Measurements from ENCODE around the gene RASEF. TPM values are rescaled to one million over a fixed set of nuclear protein-coding genes. Genes with fewer than 3 reads are reported as not detected.

The RASEF gene
- total and polyA plus RNA-seq, 2 of the 13 experiments (the other 11 are each of a cell fraction or from before 2014, with no cell fraction given): 0.07 TPM; not detected in 1

DNA sequence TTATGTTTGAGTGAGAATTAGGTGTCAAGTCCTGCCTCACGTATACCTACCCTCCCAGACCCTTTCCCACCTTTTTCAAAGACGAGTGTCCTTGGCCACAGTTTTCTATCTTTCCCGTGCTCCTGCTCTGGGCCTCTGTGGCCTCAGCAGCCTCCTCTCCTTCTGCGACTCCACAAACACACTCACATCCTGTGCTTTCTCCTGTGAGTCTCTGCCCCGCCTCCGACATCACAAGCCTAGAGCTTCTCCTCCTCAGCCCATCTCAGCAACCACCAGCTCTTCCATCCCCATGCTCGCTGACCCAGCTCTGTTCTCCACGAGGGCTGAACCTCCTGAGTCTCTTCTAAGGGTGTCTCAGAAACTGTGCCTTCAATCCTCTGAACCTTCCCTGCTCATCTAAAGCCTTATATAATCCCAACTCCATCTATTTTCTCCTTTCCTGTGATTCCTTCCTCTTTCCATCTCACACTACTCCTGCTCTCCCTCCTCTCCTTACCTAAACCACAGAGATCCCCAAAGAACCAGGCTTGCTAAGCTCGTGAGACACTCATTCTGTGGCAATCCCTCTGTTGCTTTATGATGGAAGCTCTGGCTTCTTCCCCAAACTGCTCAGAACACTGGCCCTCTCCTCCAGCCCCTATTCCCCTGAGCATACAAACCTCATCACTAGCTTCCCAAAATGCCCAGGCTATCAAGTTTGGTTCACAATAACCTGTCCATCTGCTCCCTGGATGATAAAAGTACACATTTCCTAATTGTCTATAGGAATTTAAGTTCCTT, 55.2 kb downstream of the RASEF start (continued):
- TF ChIP-seq STAG1 (CRISPR knock-in tag; IDR thresholded peaks at IDR 0.05): no peak

DNA sequence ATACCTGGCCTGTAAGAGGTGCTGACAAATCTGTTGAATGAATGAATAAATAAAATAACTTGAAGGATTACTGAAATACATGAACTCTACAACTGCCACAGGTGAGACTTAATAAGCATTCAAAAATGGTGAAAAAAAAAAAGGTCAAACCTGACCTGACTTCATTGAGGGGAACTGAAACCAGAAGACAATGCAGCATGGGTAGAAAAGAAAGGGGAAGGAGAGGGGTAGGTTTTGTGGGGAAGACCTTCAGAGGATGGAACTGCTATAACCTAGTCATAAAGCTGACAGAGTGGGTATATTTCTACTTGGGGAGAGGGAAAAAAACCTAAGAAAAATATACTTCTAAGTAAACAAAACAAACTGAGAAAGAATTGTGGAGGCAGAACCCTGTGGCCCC, 56.6 kb downstream of the RASEF start:
- H3K27me3 ChIP-seq (ENCODE audit: control insufficient read depth in 1 of 2, insufficient read depth in 2 of 2, low read length in 2 of 2): no peaks in the 10 kb centered on the region
- FAIRE-seq: no peak
- no peak overlapping the region for H3K4me3 ChIP-seq (replicated peaks in 1 of 3; ENCODE audit: insufficient read depth in 1 of 3, low read depth in 2 of 3, low read length in 3 of 3)
- no peak overlapping the region for H2AFZ ChIP-seq (ENCODE audit: low read length)
- H3K4me2 ChIP-seq (ENCODE audit: low read depth, low read length): no peak overlapping the region
- CTCF ChIA-PET (ENCODE audit: low intra/inter-chr PET ratio, low total read pairs): no interaction called here
- H3K9me3 ChIP-seq (ENCODE audit: low read length): no peaks in the 10 kb centered on the region
- H3K36me3 ChIP-seq (replicated peaks in 1 of 2; ENCODE audit: control insufficient read depth in 1 of 2, insufficient read depth in 2 of 2, low read length in 2 of 2): no peaks in the 10 kb centered on the region
- H3K27ac ChIP-seq (ENCODE audit: extremely low read length, insufficient read depth, low read length): no peak overlapping the region
- no TSS peak for BruUV-seq (replicated peaks)
- in situ Hi-C loops (cut with HindIII; ENCODE audit: extremely low pct_ligation_motif_present, low pct_unique_long_range_greater_than_20kb) (no loop called here), intact Hi-C loops (cut with micrococcal nuclease; ENCODE audit: unreplicated experiment) (no loop called here)
- no peaks in the 10 kb centered on the region for H3K79me2 ChIP-seq (ENCODE audit: insufficient read depth, low read length)
- no peaks in the 10 kb centered on the region for H3K4me1 ChIP-seq (ENCODE audit: insufficient read depth, low read length)
- no peaks in the 10 kb centered on the region for H4K20me1 ChIP-seq (ENCODE audit: insufficient read depth, low read length)
- no peak overlapping the region for H3K9ac ChIP-seq (ENCODE audit: insufficient read depth, low read depth, low read length)
- ATAC-seq: no peak
- POLR2A ChIA-PET: no interaction called here
- DNase-seq (ENCODE audit: low spot score): no peak
- TF ChIP-seq, protein P1, sequence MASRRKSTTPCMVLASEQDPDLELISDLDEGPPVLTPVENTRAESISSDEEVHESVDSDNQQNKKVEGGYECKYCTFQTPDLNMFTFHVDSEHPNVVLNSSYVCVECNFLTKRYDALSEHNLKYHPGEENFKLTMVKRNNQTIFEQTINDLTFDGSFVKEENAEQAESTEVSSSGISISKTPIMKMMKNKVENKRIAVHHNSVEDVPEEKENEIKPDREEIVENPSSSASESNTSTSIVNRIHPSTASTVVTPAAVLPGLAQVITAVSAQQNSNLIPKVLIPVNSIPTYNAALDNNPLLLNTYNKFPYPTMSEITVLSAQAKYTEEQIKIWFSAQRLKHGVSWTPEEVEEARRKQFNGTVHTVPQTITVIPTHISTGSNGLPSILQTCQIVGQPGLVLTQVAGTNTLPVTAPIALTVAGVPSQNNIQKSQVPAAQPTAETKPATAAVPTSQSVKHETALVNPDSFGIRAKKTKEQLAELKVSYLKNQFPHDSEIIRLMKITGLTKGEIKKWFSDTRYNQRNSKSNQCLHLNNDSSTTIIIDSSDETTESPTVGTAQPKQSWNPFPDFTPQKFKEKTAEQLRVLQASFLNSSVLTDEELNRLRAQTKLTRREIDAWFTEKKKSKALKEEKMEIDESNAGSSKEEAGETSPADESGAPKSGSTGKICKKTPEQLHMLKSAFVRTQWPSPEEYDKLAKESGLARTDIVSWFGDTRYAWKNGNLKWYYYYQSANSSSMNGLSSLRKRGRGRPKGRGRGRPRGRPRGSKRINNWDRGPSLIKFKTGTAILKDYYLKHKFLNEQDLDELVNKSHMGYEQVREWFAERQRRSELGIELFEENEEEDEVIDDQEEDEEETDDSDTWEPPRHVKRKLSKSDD (CRISPR knock-in tag; IDR thresholded peaks at IDR 0.05; ENCODE audit: low read depth): no peak
- TF ChIP-seq ZNF484 (CRISPR knock-in tag; IDR thresholded peaks at IDR 0.05; ENCODE audit: borderline replicate concordance, low read depth) (no peak), ZNF501 (CRISPR knock-in tag; IDR thresholded peaks at IDR 0.05) (no peak), ZNF761 (CRISPR knock-in tag; conservative IDR thresholded peaks at IDR 0.05) (no peak), SMAD9 (CRISPR knock-in tag; IDR thresholded peaks at IDR 0.05) (no peak), CAMTA2 (CRISPR knock-in tag; IDR thresholded peaks at IDR 0.05; ENCODE audit: borderline replicate concordance) (no peak), PAF1 (CRISPR knock-in tag; IDR thresholded peaks at IDR 0.05) (no peak), ZNF773 (CRISPR knock-in tag; IDR thresholded peaks at IDR 0.05; ENCODE audit: borderline replicate concordance) (no peak), ZNF383 (CRISPR knock-in tag; IDR thresholded peaks at IDR 0.05; ENCODE audit: borderline replicate concordance) (no peak), PRPF4 (IDR thresholded peaks at IDR 0.05; ENCODE audit: low read depth, low read length, poor library complexity, severe bottlenecking) (no peak), ZNF564 (CRISPR knock-in tag; IDR thresholded peaks at IDR 0.05) (no peak), ZNF660 (CRISPR knock-in tag; IDR thresholded peaks at IDR 0.05; ENCODE audit: borderline replicate concordance, low read depth) (no peak)
- TF ChIP-seq, protein P2, sequence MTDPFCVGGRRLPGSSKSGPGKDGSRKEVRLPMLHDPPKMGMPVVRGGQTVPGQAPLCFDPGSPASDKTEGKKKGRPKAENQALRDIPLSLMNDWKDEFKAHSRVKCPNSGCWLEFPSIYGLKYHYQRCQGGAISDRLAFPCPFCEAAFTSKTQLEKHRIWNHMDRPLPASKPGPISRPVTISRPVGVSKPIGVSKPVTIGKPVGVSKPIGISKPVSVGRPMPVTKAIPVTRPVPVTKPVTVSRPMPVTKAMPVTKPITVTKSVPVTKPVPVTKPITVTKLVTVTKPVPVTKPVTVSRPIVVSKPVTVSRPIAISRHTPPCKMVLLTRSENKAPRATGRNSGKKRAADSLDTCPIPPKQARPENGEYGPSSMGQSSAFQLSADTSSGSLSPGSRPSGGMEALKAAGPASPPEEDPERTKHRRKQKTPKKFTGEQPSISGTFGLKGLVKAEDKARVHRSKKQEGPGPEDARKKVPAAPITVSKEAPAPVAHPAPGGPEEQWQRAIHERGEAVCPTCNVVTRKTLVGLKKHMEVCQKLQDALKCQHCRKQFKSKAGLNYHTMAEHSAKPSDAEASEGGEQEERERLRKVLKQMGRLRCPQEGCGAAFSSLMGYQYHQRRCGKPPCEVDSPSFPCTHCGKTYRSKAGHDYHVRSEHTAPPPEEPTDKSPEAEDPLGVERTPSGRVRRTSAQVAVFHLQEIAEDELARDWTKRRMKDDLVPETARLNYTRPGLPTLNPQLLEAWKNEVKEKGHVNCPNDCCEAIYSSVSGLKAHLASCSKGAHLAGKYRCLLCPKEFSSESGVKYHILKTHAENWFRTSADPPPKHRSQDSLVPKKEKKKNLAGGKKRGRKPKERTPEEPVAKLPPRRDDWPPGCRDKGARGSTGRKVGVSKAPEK (CRISPR knock-in tag; IDR thresholded peaks at IDR 0.05; ENCODE audit: borderline replicate concordance): no peak
- TF ChIP-seq, protein P3, sequence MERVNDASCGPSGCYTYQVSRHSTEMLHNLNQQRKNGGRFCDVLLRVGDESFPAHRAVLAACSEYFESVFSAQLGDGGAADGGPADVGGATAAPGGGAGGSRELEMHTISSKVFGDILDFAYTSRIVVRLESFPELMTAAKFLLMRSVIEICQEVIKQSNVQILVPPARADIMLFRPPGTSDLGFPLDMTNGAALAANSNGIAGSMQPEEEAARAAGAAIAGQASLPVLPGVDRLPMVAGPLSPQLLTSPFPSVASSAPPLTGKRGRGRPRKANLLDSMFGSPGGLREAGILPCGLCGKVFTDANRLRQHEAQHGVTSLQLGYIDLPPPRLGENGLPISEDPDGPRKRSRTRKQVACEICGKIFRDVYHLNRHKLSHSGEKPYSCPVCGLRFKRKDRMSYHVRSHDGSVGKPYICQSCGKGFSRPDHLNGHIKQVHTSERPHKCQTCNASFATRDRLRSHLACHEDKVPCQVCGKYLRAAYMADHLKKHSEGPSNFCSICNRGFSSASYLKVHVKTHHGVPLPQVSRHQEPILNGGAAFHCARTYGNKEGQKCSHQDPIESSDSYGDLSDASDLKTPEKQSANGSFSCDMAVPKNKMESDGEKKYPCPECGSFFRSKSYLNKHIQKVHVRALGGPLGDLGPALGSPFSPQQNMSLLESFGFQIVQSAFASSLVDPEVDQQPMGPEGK (CRISPR knock-in tag; IDR thresholded peaks at IDR 0.05): no peak

Data from HepG2 (cell line).